IPS-20b (cell line): ENCODE data around the gene C20orf204.
A peak's percentile ranks its signal among the peaks of the same experiment; 100 is the strongest.

Source experiments
- H3K27ac ChIP-seq: one replicate; pipeline ENCODE4 v1.5.1; 2013; ENCODE audit warnings: low read length
- H3K27me3 ChIP-seq: 2 replicates; pipeline ENCODE4 v1.6.1; 2013; ENCODE audit warnings: mild to moderate bottlenecking, low read length, inconsistent platforms; ENCODE audit not compliant: insufficient read depth
- H3K36me3 ChIP-seq: 2 replicates; pipeline ENCODE4 v1.6.1; 2013; ENCODE audit warnings: low read depth, mild to moderate bottlenecking, inconsistent platforms, low read length, moderate library complexity; ENCODE audit not compliant: insufficient read depth
- H3K4me1 ChIP-seq: 2 replicates; pipeline ENCODE4 v1.6.1; 2013; ENCODE audit warnings: mild to moderate bottlenecking, control low read depth, inconsistent platforms, low read length, moderate library complexity; ENCODE audit not compliant: insufficient read depth
- H3K4me3 ChIP-seq: 2 replicates; pipeline ENCODE4 v1.5.1; 2013; ENCODE audit warnings: mild to moderate bottlenecking, low read length, inconsistent platforms
- H3K9ac ChIP-seq: 2 replicates; pipeline ENCODE4 v1.6.1; 2013; ENCODE audit warnings: low read depth, mild to moderate bottlenecking, inconsistent platforms, low read length, moderate library complexity
- H3K9me3 ChIP-seq: 2 replicates; pipeline ENCODE4 v1.6.1; 2013; ENCODE audit warnings: mild to moderate bottlenecking, low read depth, low read length, inconsistent platforms; ENCODE audit not compliant: insufficient read depth

The C20orf204 gene

GRCh38 chr20:64078934-64079272 is 42.9 kb downstream of the C20orf204 start:
- H3K4me1 ChIP-seq = peaks cover 6% of the 10 kb centered on the region

DNA sequence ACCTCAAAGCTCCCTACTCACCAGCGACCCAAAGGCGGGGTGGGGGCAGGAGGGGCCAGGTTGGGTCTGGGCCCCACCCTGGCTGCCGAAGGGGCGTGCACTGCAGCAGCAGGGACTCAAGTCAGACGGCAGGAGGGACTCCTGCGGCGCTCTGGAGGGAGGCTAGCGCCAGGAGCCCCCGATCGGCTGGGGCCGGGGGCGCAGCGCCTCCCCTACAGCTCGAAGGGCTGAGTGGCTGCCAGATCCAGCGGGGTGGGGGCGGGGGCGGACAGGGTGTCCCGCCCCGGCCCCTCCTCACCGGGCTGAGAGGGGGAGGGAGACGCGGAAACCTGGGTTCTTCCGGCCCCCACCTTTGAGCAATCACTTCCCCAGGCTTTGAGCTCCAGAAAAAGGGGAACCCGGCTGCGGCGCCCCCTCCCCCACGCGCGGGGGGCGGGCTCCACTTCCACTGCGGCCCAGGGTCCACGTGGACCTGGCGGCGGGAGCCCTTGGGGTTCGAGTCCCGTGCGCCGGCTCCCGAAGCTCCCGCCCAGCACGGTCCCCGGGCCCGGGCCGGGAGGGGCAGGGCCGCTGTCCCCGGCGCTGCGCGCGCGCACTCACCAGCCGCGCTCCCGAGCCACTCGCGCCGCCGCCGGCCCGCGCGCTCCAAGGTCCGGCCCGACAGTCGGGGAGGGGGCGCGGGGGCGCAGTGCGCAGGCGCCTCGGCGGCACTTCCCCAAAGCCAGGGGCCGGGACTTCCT is 43.5 kb downstream of the C20orf204 start, which contains the start of gene RGS19:
RGS19 (minus strand) TSS at position 246 of the 740 bp plus-strand sequence. CDS start 2,632 bp downstream, outside the sequence.
- H3K27ac ChIP-seq = no peak within 1 kb of the TSS

More at GRCh38 chr20:64078934-64079272, 42.9 kb downstream of the C20orf204 start:
- H3K36me3 ChIP-seq = no peaks in the 10 kb centered on the region
- H3K9me3 ChIP-seq = no peaks in the 10 kb centered on the region
- H3K4me3 ChIP-seq = peak overlapping the region; percentile 73
- peak overlapping the region; percentile 65; the same call in 1 of the 2 replicates for H3K9ac ChIP-seq
- H3K27me3 ChIP-seq = peaks cover 38% of the 10 kb centered on the region
- H3K27ac ChIP-seq = no peak overlapping the region

GRCh38 chr20:64080013-64080812 is 44.2 kb downstream of the C20orf204 start, which contains the start of gene OPRL1:
OPRL1 (plus strand) TSS chr20:64080082; CDS start chr20:64092721, 12,639 bp downstream.
- Histone ChIP-seq H3K4me3 (peak within 1 kb of the TSS; percentile 73), H3K36me3 (no peaks in the 10 kb centered on the region), H3K9me3 (no peaks in the 10 kb centered on the region), H3K27ac (no peak within 1 kb of the TSS), H3K27me3 (peaks cover 51% of the 10 kb centered on the region), H3K9ac (peak within 1 kb of the TSS; percentile 65), H3K4me1 (peaks cover 11% of the 10 kb centered on the region)

More for the DNA sequence above, 43.5 kb downstream of the C20orf204 start, which contains the start of gene RGS19:
- peak within 1 kb of the TSS; percentile 73 for H3K4me3 ChIP-seq
- peaks cover 43% of the 10 kb centered on the region for H3K27me3 ChIP-seq
- no peaks in the 10 kb centered on the region for H3K36me3 ChIP-seq
- peaks cover 9% of the 10 kb centered on the region for H3K4me1 ChIP-seq
- peak within 1 kb of the TSS; percentile 65 for H3K9ac ChIP-seq
- no peaks in the 10 kb centered on the region for H3K9me3 ChIP-seq

GRCh38 chr20:64080813-64081623 is 45.0 kb downstream of the C20orf204 start:
- Histone ChIP-seq H3K27ac (no peak overlapping the region), H3K27me3 (peaks cover 59% of the 10 kb centered on the region), H3K4me1 (peaks cover 11% of the 10 kb centered on the region), H3K4me3 (peak overlapping the region; percentile 68; the same call in 1 of the 2 replicates), H3K36me3 (no peaks in the 10 kb centered on the region), H3K9ac (no peak overlapping the region), H3K9me3 (no peaks in the 10 kb centered on the region)

GRCh38 chr20:64081624-64081964 is 45.6 kb downstream of the C20orf204 start:
- Histone ChIP-seq H3K9me3 (no peaks in the 10 kb centered on the region), H3K27me3 (peaks cover 65% of the 10 kb centered on the region), H3K9ac (no peak overlapping the region), H3K4me1 (peaks cover 11% of the 10 kb centered on the region), H3K27ac (no peak overlapping the region), H3K4me3 (no peak overlapping the region), H3K36me3 (no peaks in the 10 kb centered on the region)

DNA sequence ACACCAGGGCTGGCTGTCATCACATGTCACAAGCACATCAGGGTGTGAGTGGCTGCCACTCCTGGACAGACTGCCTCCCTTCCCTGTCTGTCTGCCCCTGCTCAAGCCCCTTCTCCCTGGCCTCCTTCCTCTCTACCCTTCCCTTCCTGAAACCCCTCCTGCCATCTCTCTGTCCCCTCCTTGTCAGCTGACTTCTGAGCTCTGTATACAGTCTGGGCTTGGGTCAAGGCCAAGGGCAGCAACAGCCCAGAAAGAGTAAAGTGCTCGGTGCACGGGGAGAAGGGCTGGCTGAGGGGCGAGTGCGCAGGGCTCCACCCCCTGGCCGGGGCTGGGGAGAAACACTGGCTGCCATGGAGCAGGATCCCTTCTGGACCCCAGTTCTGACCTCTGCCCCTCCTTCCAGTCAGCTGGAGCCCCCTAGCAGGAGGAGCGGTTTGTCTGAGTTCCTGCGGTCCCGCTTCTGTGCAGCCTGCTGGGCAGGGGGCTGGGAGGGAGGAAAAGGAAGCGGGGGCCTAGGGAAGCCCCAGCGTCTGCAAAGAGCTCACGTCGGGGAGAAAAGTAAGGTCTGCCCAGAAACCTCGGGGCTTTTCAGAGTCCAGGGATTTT is 46.2 kb downstream of the C20orf204 start:
- Histone ChIP-seq H3K4me3 (no peak overlapping the region), H3K4me1 (peaks cover 11% of the 10 kb centered on the region), H3K9ac (no peak overlapping the region), H3K9me3 (no peaks in the 10 kb centered on the region), H3K36me3 (no peaks in the 10 kb centered on the region), H3K27me3 (peaks cover 68% of the 10 kb centered on the region), H3K27ac (no peak overlapping the region)

DNA sequence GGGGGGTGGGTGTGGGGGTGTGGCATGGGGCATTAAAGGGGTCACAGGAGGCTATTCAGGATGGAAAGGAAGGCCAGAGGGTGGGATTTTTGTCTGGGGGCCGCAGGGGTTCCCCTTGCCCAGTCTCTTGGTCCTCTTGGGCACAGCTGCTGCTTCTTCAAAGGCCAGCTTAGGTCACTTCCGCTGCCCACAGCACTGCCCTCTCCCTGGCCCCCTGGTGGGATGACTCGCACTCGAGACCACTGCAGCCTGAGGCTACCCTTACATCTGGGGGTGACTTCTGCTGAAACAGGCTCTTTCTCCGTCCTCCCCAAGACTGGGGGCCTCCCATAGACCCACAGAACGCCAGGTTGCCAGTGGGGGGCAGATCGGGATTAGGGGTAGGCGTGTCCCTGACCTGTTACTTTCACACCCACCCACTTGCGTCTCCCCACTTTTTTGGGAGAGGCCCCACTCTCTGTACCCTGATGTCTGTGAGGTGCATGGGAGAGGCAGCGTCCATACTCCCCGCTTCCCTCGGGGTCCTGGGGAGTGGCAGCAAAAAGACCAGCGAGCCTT is 46.9 kb downstream of the C20orf204 start:
- no peak overlapping the region for H3K27ac ChIP-seq
- peaks cover 11% of the 10 kb centered on the region for H3K4me1 ChIP-seq
- H3K27me3 ChIP-seq = peaks cover 68% of the 10 kb centered on the region
- peak overlapping the region; percentile 57 for H3K4me3 ChIP-seq
- no peak overlapping the region for H3K9ac ChIP-seq
- H3K9me3 ChIP-seq = no peaks in the 10 kb centered on the region
- no peaks in the 10 kb centered on the region for H3K36me3 ChIP-seq

GRCh38 chr20:64083378-64083803 is 47.4 kb downstream of the C20orf204 start:
- H3K27ac ChIP-seq = no peak overlapping the region
- no peak overlapping the region for H3K9ac ChIP-seq
- H3K27me3 ChIP-seq = peaks cover 68% of the 10 kb centered on the region
- peak overlapping the region; percentile 58 for H3K4me3 ChIP-seq
- peaks cover 11% of the 10 kb centered on the region for H3K4me1 ChIP-seq
- no peaks in the 10 kb centered on the region for H3K36me3 ChIP-seq
- no peaks in the 10 kb centered on the region for H3K9me3 ChIP-seq

GRCh38 chr20:64083804-64084684 is 48.1 kb downstream of the C20orf204 start, which contains the start of gene LKAAEAR1:
LKAAEAR1 (minus strand) TSS chr20:64084398; CDS start chr20:64084219, 179 bp downstream.
- peaks cover 11% of the 10 kb centered on the region for H3K4me1 ChIP-seq
- H3K9ac ChIP-seq = no peak within 1 kb of the TSS
- H3K27me3 ChIP-seq = peaks cover 68% of the 10 kb centered on the region
- peak within 1 kb of the TSS; percentile 58 for H3K4me3 ChIP-seq
- no peak within 1 kb of the TSS for H3K27ac ChIP-seq
- H3K9me3 ChIP-seq = no peaks in the 10 kb centered on the region
- H3K36me3 ChIP-seq = no peaks in the 10 kb centered on the region

GRCh38 chr20:64084685-64085152 is 48.7 kb downstream of the C20orf204 start:
- Histone ChIP-seq H3K27me3 (peaks cover 73% of the 10 kb centered on the region), H3K4me3 (peak overlapping the region; percentile 58; the same call in 1 of the 2 replicates), H3K4me1 (peaks cover 11% of the 10 kb centered on the region), H3K9me3 (no peaks in the 10 kb centered on the region), H3K36me3 (no peaks in the 10 kb centered on the region), H3K27ac (no peak overlapping the region), H3K9ac (no peak overlapping the region)
